PC-9 (cell line): Measurements from ENCODE around the gene PRC1. TPM values are rescaled to one million over a fixed set of nuclear protein-coding genes. Genes with fewer than 3 reads are reported as not detected.

ENCODE experiments used
- BruUV-seq: library from RNA; stranded (reverse); fragments of 400-500 nt; replicated peaks from 2 replicates; lab custom pipeline; 2021; lab: Mats Ljungman, UMichigan
- CTCF ChIA-PET: fragments of 300-600 bp; sonication (Branson Sonifier 250); formaldehyde crosslinking; loops from one replicate; lab custom pipeline; 2022; ENCODE audit warnings: antibody characterized with exemption; lab: Charles Lee
- POLR2A ChIA-PET: fragments of 300-600 bp; sonication (Branson Sonifier 250); formaldehyde crosslinking; loops from one replicate; lab custom pipeline; 2022; ENCODE audit warnings: antibody characterized with exemption; ENCODE audit not compliant: unreplicated experiment; lab: Charles Lee
- DNase-seq, 2 experiments: peaks; one replicate each; pipeline versions ENCODE4 v3.0.0 to v3.0.0-alpha.2; 2015 to 2022; ENCODE audit warnings: mixed read lengths in 1 of 2
- H2AFZ ChIP-seq: fragments of 200-600 bp; sonication (generic); 2 replicates; pipeline ENCODE4 v1.8.1; 2017; ENCODE audit warnings: antibody characterized with exemption
- H3F3A ChIP-seq: fragments of 200-600 bp; sonication (generic); 2 replicates; pipeline ENCODE4 v1.8.1; 2017; ENCODE audit warnings: antibody characterized with exemption, mild to moderate bottlenecking, low read depth; ENCODE audit not compliant: insufficient read depth
- H3K27ac ChIP-seq: fragments of 200-600 bp; sonication (generic); 2 replicates; pipeline ENCODE4 v1.6.1; 2016; ENCODE audit warnings: mixed run types
- H3K27me3 ChIP-seq: fragments of 200-600 bp; sonication (generic); 2 replicates; pipeline ENCODE4 v1.6.1; 2016; ENCODE audit warnings: low read depth, mixed run types; ENCODE audit not compliant: insufficient read depth
- H3K36me3 ChIP-seq: fragments of 200-600 bp; sonication (generic); 2 replicates; pipeline ENCODE4 v1.6.1; 2016; ENCODE audit warnings: low read depth, mixed run types
- H3K4me1 ChIP-seq: fragments of 200-600 bp; sonication (generic); replicated peaks from 2 replicates; pipeline ENCODE4 v1.6.1; 2016; ENCODE audit warnings: mixed run types; ENCODE audit not compliant: insufficient read depth
- H3K4me2 ChIP-seq: fragments of 200-600 bp; sonication (generic); 2 replicates; pipeline ENCODE4 v1.6.1; 2017; ENCODE audit warnings: mixed run types
- H3K4me3 ChIP-seq: fragments of 200-600 bp; sonication (generic); 2 replicates; pipeline ENCODE4 v1.6.1; 2016; ENCODE audit warnings: mixed run types
- H3K79me2 ChIP-seq: fragments of 200-600 bp; sonication (generic); 2 replicates; pipeline ENCODE4 v1.6.1; 2017; ENCODE audit warnings: low read depth, mixed run types
- H3K9me2 ChIP-seq: fragments of 200-600 bp; sonication (generic); 2 replicates; pipeline ENCODE4 v1.8.1; 2017; ENCODE audit warnings: mild to moderate bottlenecking; ENCODE audit not compliant: insufficient read depth
- H3K9me3 ChIP-seq: fragments of 200-600 bp; sonication (generic); 2 replicates; pipeline ENCODE4 v1.8.1; 2016; ENCODE audit warnings: low read depth; ENCODE audit not compliant: insufficient read depth
- H4K20me1 ChIP-seq: fragments of 200-600 bp; sonication (generic); 2 replicates; pipeline ENCODE4 v1.8.1; 2017; ENCODE audit not compliant: insufficient read depth
- EZH2 ChIP-seq: fragments of 200-600 bp; sonication (generic); IDR thresholded peaks from 2 replicates; pipeline ENCODE4 v1.8.0; 2017; ENCODE audit warnings: antibody characterized with exemption, low read depth
- intact Hi-C: fragments of 100-400 bp; cut with micrococcal nuclease; formaldehyde crosslinking; loops from one replicate; pipeline ENCODE4 v1.10.0; 2022; ENCODE audit not compliant: unreplicated experiment
- total RNA-seq: library from RNA; stranded (reverse); gene quantifications from 2 replicates; pipeline ENCODE4 v1.2.3, GENCODE V29; 2021
- TF ChIP-seq, protein P1 (sequence below): fragments of 200-600 bp; sonication (generic); conservative IDR thresholded peaks from 2 replicates; pipeline ENCODE4 v1.6.1; 2017; ENCODE audit warnings: mixed run types, antibody characterized with exemption, mild to moderate bottlenecking, moderate library complexity

The PRC1 gene
- total RNA-seq, 1 experiment from 2014 or later = 145 TPM

DNA sequence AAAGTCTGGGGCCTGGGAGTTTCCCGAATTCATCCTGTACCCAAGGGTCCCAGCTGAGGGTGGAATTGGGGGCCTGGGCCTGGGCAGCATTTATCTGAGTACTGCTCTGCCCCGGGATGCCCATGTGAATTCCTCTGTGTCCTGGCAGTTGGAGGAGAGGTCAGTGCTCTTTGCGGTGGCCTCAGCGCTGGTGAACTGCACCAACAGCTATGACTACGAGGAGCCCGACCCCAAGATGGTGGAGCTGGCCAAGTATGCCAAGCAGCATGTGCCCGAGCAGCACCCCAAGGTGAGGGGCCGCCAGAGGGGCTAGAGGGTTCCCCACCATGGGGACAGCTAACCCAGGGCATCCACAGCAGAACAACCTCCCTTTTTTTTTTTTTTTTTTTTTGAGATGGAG lies 45.8 kb downstream of the PRC1 start:
- POLR2A ChIA-PET = no interaction called here
- H3K4me1 ChIP-seq = peaks cover 6% of the 10 kb centered on the region; the same call in 1 of the 2 replicates
- no peak overlapping the region for H3K4me2 ChIP-seq
- no peaks in the 10 kb centered on the region for H3K9me3 ChIP-seq
- no peak overlapping the region for H3K27ac ChIP-seq
- H3F3A ChIP-seq = peaks cover 6% of the 10 kb centered on the region; the same call in 1 of the 2 replicates
- intact Hi-C loops = no loop called here
- H3K79me2 ChIP-seq = no peaks in the 10 kb centered on the region
- DNase-seq = no peak
- no peak overlapping the region for H3K4me3 ChIP-seq
- H3K36me3 ChIP-seq = no peaks in the 10 kb centered on the region; the same call in 1 of the 2 replicates
- H3K27me3 ChIP-seq = no peaks in the 10 kb centered on the region
- H3K9me2 ChIP-seq = no peaks in the 10 kb centered on the region
- no peak for TF ChIP-seq EZH2
- TF ChIP-seq, protein P1, sequence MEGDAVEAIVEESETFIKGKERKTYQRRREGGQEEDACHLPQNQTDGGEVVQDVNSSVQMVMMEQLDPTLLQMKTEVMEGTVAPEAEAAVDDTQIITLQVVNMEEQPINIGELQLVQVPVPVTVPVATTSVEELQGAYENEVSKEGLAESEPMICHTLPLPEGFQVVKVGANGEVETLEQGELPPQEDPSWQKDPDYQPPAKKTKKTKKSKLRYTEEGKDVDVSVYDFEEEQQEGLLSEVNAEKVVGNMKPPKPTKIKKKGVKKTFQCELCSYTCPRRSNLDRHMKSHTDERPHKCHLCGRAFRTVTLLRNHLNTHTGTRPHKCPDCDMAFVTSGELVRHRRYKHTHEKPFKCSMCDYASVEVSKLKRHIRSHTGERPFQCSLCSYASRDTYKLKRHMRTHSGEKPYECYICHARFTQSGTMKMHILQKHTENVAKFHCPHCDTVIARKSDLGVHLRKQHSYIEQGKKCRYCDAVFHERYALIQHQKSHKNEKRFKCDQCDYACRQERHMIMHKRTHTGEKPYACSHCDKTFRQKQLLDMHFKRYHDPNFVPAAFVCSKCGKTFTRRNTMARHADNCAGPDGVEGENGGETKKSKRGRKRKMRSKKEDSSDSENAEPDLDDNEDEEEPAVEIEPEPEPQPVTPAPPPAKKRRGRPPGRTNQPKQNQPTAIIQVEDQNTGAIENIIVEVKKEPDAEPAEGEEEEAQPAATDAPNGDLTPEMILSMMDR = no peak
- BruUV-seq = no TSS peak
- H4K20me1 ChIP-seq = no peaks in the 10 kb centered on the region
- CTCF ChIA-PET = interaction anchor here (0.7 kb wide), 1 partner anchor 15 kb away, joined by 15 read pairs; no protein-coding TSS in a partner anchor
- no peak overlapping the region for H2AFZ ChIP-seq

DNA sequence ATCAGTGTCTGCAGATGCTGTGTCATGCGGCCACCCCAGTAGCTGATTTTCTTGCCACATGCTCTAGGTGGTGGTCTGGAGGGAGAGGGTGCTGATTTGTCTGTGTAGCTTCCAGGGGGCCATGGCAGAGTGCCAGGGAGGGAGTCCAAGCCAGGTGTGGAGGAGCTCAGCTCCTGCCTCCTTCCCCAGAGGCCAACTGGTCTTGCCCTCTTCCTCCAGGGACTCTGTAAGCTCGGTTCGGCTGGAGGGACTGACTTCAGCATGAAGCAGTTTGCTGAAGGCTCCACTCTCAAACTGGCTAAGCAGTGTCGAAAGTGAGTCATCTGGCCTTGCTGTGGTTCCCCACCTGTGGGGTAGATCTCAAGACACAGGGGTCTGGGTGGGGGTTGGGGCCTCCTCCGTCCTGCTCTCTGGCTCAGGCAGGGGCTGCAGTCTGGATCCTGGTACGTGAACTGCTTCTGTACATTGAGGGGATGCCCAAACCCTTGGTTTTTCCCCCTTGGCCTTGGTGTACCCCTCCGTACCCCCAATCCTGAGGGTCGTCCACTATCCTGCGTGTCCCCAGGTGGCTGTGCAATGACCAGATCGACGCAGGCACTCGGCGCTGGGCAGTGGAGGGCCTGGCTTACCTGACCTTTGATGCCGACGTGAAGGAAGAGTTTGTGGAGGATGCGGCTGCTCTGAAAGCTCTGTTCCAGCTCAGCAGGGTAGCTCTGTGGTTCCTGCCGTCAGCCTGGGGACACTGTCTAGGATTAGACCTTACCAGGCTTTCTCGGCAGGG lies 46.6 kb downstream of the PRC1 start:
- BruUV-seq = no TSS peak
- H3K9me2 ChIP-seq = no peaks in the 10 kb centered on the region
- intact Hi-C loops = no loop called here
- no peaks in the 10 kb centered on the region for H3K27me3 ChIP-seq
- peaks cover 6% of the 10 kb centered on the region; the same call in 1 of the 2 replicates for H3K4me1 ChIP-seq
- ChIA-PET POLR2A (no interaction called here), CTCF (no interaction called here)
- no peak overlapping the region for H3K4me2 ChIP-seq
- no peaks in the 10 kb centered on the region for H3K79me2 ChIP-seq
- H3K4me3 ChIP-seq = no peak overlapping the region
- H3K36me3 ChIP-seq = no peaks in the 10 kb centered on the region; the same call in 1 of the 2 replicates
- no peaks in the 10 kb centered on the region for H4K20me1 ChIP-seq
- TF ChIP-seq EZH2 = no peak
- TF ChIP-seq, protein P1 = no peak
- H2AFZ ChIP-seq = no peak overlapping the region
- no peaks in the 10 kb centered on the region; the same call in 1 of the 2 replicates for H3F3A ChIP-seq
- no peaks in the 10 kb centered on the region for H3K9me3 ChIP-seq
- no peak for DNase-seq
- no peak overlapping the region for H3K27ac ChIP-seq

GRCh38 chr15:90946941-90947576 lies 47.3 kb downstream of the PRC1 start:
- H4K20me1 ChIP-seq = no peaks in the 10 kb centered on the region
- intact Hi-C loops = no loop called here

More at GRCh38 chr15:90946941-90947576, 47.3 kb downstream of the PRC1 start:
- H3K36me3 ChIP-seq = no peaks in the 10 kb centered on the region; the same call in 1 of the 2 replicates
- H3K79me2 ChIP-seq = no peaks in the 10 kb centered on the region
- H3K4me3 ChIP-seq = no peak overlapping the region
- no peak overlapping the region for H2AFZ ChIP-seq
- CTCF ChIA-PET = no interaction called here
- peaks cover 6% of the 10 kb centered on the region; the same call in 1 of the 2 replicates for H3K4me1 ChIP-seq
- no peaks in the 10 kb centered on the region for H3K9me3 ChIP-seq
- BruUV-seq = no TSS peak
- no peak overlapping the region for H3K27ac ChIP-seq
- H3K4me2 ChIP-seq = no peak overlapping the region
- no peaks in the 10 kb centered on the region for H3K27me3 ChIP-seq
- DNase-seq = no peak
- H3F3A ChIP-seq = no peaks in the 10 kb centered on the region
- POLR2A ChIA-PET = no interaction called here
- no peak for TF ChIP-seq EZH2
- TF ChIP-seq, protein P1 = no peak
- no peaks in the 10 kb centered on the region for H3K9me2 ChIP-seq
